Neural progenitor cell (in vitro differentiated cells): ENCODE measurements around the gene RGS7. TPM values are rescaled to one million over a fixed set of nuclear protein-coding genes. Genes with fewer than 3 reads are reported as not detected.

Experiments
- DNase-seq: peaks from one replicate; pipeline ENCODE4 v3.0.0-alpha.2; 2016; ENCODE audit warnings: low spot score
- H2AFZ ChIP-seq: fragments of 200-600 bp; sonication (generic); replicated peaks from 2 replicates; pipeline ENCODE4 v1.6.1; 2016; ENCODE audit warnings: antibody characterized with exemption
- H3F3A ChIP-seq: fragments of 200-600 bp; sonication (generic); 2 replicates; pipeline ENCODE4 v1.6.1; 2016; ENCODE audit warnings: antibody characterized with exemption, low read depth
- H3K27ac ChIP-seq: fragments of 200-600 bp; sonication (generic); 2 replicates; pipeline ENCODE4 v1.5.1; 2016; ENCODE audit warnings: mild to moderate bottlenecking
- H3K27me3 ChIP-seq: fragments of 200-600 bp; sonication (generic); 2 replicates; pipeline ENCODE4 v1.6.1; 2016; ENCODE audit warnings: mild to moderate bottlenecking, moderate library complexity
- H3K36me3 ChIP-seq: fragments of 200-600 bp; sonication (generic); 2 replicates; pipeline ENCODE4 v1.5.1; 2016
- H3K4me1 ChIP-seq: fragments of 200-600 bp; sonication (generic); 2 replicates; pipeline ENCODE4 v1.6.1; 2016; ENCODE audit warnings: mixed run types
- H3K4me2 ChIP-seq: fragments of 200-600 bp; sonication (generic); 2 replicates; pipeline ENCODE4 v1.6.1; 2016
- H3K4me3 ChIP-seq: fragments of 200-600 bp; sonication (generic); 2 replicates; pipeline ENCODE4 v1.5.1; 2016
- H3K79me2 ChIP-seq: fragments of 200-600 bp; sonication (generic); 2 replicates; pipeline ENCODE4 v1.6.1; 2016; ENCODE audit warnings: low read depth
- H3K9ac ChIP-seq: fragments of 200-600 bp; sonication (generic); 2 replicates; pipeline ENCODE4 v1.6.1; 2016
- H3K9me3 ChIP-seq: fragments of 200-600 bp; sonication (generic); 2 replicates; pipeline ENCODE4 v1.5.1; 2016; ENCODE audit warnings: low read depth
- H4K20me1 ChIP-seq: fragments of 200-600 bp; sonication (generic); 2 replicates; pipeline ENCODE4 v1.6.1; 2016; ENCODE audit warnings: low read depth
- H3K27ac Mint-ChIP-seq: 3 replicates; pipeline ENCODE4 v1.8.0; 2021; ENCODE audit warnings: mixed read lengths
- H3K27me3 Mint-ChIP-seq: 2 replicates; pipeline ENCODE4 v1.8.0; 2022; ENCODE audit warnings: low read depth, mild to moderate bottlenecking, inconsistent platforms, moderate library complexity, mixed read lengths; ENCODE audit not compliant: insufficient read depth
- H3K36me3 Mint-ChIP-seq: 3 replicates; pipeline ENCODE4 v1.8.0; 2021; ENCODE audit warnings: mixed read lengths
- H3K4me1 Mint-ChIP-seq: 3 replicates; pipeline ENCODE4 v1.8.0; 2021; ENCODE audit warnings: mixed read lengths
- H3K4me3 Mint-ChIP-seq: 3 replicates; pipeline ENCODE4 v1.8.0; 2021; ENCODE audit warnings: mild to moderate bottlenecking, moderate library complexity, mixed read lengths
- H3K9me3 Mint-ChIP-seq: 3 replicates; pipeline ENCODE4 v1.8.0; 2020; ENCODE audit warnings: mixed read lengths
- EZH2 ChIP-seq: fragments of 200-600 bp; sonication (generic); IDR thresholded peaks from 2 replicates; pipeline ENCODE4 v1.6.1; 2017; ENCODE audit warnings: antibody characterized with exemption, mild to moderate bottlenecking, moderate library complexity
- EZH2phosphoT487 ChIP-seq: fragments of 200-600 bp; sonication (generic); IDR thresholded peaks from 2 replicates; pipeline ENCODE4 v1.6.1; 2017; ENCODE audit warnings: antibody characterized with exemption
- total RNA-seq: library from RNA; depleted of rRNA; stranded (reverse); fragments of >200 nt; gene quantifications from 2 replicates; pipeline ENCODE4 v1.2.3, GENCODE V29; 2015; ENCODE audit warnings: low replicate concordance
- TF ChIP-seq, protein P1 (sequence below): fragments of 200-600 bp; sonication (generic); IDR thresholded peaks from 2 replicates; pipeline ENCODE4 v1.5.1; 2017; ENCODE audit warnings: antibody characterized with exemption, mild to moderate bottlenecking

RGS7 gene
- total RNA-seq, 1 donor from 2014 or later, result not detected

- Histone ChIP-seq H3K9me3 (no peaks in the 10 kb centered on the region), H3K27me3 (no peaks in the 10 kb centered on the region), H3K4me3 (no peak overlapping the region), H3K36me3 (no peaks in the 10 kb centered on the region), H2AFZ (no peak overlapping the region), H3K9ac (no peak overlapping the region), H3F3A (no peaks in the 10 kb centered on the region), H3K4me1 (no peaks in the 10 kb centered on the region), H4K20me1 (no peaks in the 10 kb centered on the region), H3K79me2 (no peaks in the 10 kb centered on the region), H3K4me2 (no peak overlapping the region), H3K27ac (no peak overlapping the region)
- DNase-seq, result no peak
- Mint-ChIP-seq H3K27ac (no peak overlapping the region), H3K36me3 (peaks cover 1% of the 10 kb centered on the region), H3K4me3 (no peak overlapping the region), H3K27me3 (no peaks in the 10 kb centered on the region), H3K9me3 (peaks cover 12% of the 10 kb centered on the region), H3K4me1 (no peaks in the 10 kb centered on the region)
- TF ChIP-seq, protein P1, sequence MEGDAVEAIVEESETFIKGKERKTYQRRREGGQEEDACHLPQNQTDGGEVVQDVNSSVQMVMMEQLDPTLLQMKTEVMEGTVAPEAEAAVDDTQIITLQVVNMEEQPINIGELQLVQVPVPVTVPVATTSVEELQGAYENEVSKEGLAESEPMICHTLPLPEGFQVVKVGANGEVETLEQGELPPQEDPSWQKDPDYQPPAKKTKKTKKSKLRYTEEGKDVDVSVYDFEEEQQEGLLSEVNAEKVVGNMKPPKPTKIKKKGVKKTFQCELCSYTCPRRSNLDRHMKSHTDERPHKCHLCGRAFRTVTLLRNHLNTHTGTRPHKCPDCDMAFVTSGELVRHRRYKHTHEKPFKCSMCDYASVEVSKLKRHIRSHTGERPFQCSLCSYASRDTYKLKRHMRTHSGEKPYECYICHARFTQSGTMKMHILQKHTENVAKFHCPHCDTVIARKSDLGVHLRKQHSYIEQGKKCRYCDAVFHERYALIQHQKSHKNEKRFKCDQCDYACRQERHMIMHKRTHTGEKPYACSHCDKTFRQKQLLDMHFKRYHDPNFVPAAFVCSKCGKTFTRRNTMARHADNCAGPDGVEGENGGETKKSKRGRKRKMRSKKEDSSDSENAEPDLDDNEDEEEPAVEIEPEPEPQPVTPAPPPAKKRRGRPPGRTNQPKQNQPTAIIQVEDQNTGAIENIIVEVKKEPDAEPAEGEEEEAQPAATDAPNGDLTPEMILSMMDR, result no peak
- no peak for TF ChIP-seq EZH2
- TF ChIP-seq EZH2phosphoT487, result no peak
Observed at GRCh38 chr1:241286486-241286885, 70.5 kb downstream of the RGS7 start.

- Histone ChIP-seq H4K20me1 (no peaks in the 10 kb centered on the region), H3K4me1 (no peaks in the 10 kb centered on the region), H3K79me2 (no peaks in the 10 kb centered on the region), H3K4me2 (no peak overlapping the region), H3K36me3 (no peaks in the 10 kb centered on the region), H3K27me3 (no peaks in the 10 kb centered on the region), H3K9me3 (peaks cover 6% of the 10 kb centered on the region), H3K9ac (no peak overlapping the region), H3F3A (no peaks in the 10 kb centered on the region), H3K4me3 (no peak overlapping the region), H3K27ac (no peak overlapping the region), H2AFZ (no peak overlapping the region)
- Mint-ChIP-seq H3K9me3 (peaks cover 14% of the 10 kb centered on the region), H3K4me3 (no peak overlapping the region), H3K4me1 (no peaks in the 10 kb centered on the region), H3K27ac (no peak overlapping the region), H3K27me3 (no peaks in the 10 kb centered on the region), H3K36me3 (peaks cover 4% of the 10 kb centered on the region)
- TF ChIP-seq EZH2phosphoT487 (no peak), EZH2 (no peak)
- TF ChIP-seq, protein P1, result no peak
- no peak for DNase-seq
Observed at GRCh38 chr1:241276391-241276790, 80.6 kb downstream of the RGS7 start.

DNA sequence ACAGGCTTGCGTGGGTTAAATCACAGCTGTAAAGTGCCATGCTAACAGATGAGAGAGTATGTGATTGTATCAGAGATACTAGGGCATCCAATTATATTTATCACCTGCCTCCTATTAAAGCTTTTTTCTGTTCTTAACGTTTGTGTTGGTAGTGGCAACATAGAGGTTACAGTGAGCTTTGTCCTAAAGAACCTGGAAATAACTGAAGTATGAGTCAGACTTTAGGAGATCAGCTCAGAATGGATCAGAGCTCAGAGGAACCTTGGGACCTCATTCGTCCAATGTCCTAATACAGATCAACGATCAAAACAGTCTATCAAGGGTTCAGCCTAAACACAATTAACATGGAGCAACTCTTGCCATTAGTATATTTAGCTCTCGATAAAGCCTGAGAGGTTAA lies 81.0 kb downstream of the RGS7 start:
- no peaks in the 10 kb centered on the region for H3K79me2 ChIP-seq
- TF ChIP-seq EZH2 (no peak), EZH2phosphoT487 (no peak)
- TF ChIP-seq, protein P1, result no peak
- H3K9me3 Mint-ChIP-seq, result peaks cover 16% of the 10 kb centered on the region
- no peaks in the 10 kb centered on the region for H3K4me1 ChIP-seq
- H3F3A ChIP-seq, result no peaks in the 10 kb centered on the region
- no peaks in the 10 kb centered on the region for H3K27me3 ChIP-seq
- no peaks in the 10 kb centered on the region for H4K20me1 ChIP-seq
- H2AFZ ChIP-seq, result no peak overlapping the region
- no peaks in the 10 kb centered on the region for H3K4me1 Mint-ChIP-seq
- no peak overlapping the region for H3K4me3 ChIP-seq
- H3K9me3 ChIP-seq, result peaks cover 6% of the 10 kb centered on the region
- no peaks in the 10 kb centered on the region for H3K27me3 Mint-ChIP-seq
- H3K27ac Mint-ChIP-seq, result no peak overlapping the region
- no peak overlapping the region for H3K4me2 ChIP-seq
- DNase-seq, result no peak
- no peak overlapping the region for H3K9ac ChIP-seq
- peaks cover 5% of the 10 kb centered on the region for H3K36me3 Mint-ChIP-seq
- no peaks in the 10 kb centered on the region for H3K36me3 ChIP-seq
- H3K4me3 Mint-ChIP-seq, result no peak overlapping the region
- H3K27ac ChIP-seq, result no peak overlapping the region
